ENCODE measurements around the gene ARL17B.
"Not testable (repeated sequence)": the region's sequence is repeated elsewhere in the genome, so short reads cannot be mapped to it uniquely, and the experiment has no call there.

Gene ARL17B

DNA sequence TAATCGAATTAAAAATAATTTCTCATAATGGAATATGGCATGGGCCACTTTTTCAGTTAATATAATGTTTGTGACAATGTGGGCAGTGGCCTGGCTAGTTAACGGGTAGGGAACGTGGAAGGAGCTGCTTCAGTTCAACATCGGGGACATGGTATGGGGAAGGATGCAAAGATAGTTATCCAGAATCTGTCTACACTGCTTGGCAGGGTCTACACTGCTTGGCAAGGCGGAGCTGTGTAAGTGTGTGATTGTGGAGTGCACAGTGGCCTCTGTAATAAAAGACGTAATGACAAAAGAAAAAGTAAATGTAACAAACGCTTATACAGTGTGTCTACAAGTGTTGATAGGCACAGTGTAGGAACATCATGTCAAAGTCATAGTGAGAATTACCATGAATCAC lies 74.0 kb downstream of the ARL17B start:
- DNase-seq, result not testable (repeated sequence)

DNA sequence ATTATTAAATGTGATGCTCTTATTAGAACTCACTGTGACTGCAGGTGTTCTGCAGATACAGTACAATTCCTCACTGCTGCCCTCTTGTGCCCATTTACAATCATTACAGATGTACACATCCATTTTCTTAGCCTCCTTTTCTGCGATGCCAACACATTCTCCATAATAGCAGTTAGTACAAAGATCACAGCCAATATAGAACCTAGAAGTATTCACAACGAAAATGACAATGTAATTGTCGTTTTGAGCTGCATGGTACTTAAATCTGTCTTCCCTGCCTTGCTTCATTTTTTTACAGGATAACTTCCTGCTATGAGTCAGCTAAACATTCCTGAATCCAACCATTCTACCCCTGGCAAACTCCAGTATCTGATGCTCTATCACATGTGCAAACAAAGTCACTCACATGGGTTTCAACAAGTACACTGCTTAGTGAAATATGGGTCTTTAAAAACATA lies 74.8 kb downstream of the ARL17B start:
- DNase-seq, result peak; percentile 65

DNA sequence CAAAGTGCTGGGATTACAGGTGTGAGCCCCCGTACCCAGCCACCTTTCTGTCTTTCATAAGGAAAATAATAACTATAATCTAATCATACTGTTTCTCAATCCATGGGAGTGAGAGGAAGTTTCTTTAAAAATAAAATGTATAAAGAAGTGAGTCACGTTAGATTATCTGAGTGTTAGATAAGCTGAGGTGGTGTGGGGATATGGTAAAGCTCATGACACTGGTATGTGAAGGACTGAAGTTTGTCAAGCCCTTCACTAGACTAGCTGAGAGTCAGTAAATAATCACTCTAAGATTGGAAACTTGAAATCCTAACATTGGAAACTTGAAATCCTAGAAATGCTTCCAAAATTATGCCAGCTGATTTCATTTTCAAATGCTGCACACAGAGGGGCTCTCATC lies 76.1 kb downstream of the ARL17B start:
- DNase-seq, result peak; percentile 70

DNA sequence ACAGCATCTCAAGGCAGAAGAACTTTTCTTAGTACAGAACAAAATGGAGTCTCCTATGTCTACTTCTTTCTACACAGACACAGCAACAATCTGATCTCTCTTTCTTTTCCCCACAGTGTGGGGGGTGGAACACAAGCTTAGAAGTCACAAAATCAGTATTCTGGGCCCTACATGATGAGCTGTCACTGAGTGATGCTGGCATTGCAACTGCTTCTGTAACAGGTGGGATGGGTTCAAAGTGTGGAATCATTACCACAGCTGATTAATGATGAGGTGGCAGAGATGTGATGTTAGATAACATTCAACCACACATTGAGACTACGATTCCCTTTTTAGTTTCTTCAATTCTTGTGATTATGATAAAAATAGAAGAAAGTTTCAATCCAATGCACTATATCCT lies 77.1 kb downstream of the ARL17B start:
- DNase-seq, result not testable (repeated sequence)

DNA sequence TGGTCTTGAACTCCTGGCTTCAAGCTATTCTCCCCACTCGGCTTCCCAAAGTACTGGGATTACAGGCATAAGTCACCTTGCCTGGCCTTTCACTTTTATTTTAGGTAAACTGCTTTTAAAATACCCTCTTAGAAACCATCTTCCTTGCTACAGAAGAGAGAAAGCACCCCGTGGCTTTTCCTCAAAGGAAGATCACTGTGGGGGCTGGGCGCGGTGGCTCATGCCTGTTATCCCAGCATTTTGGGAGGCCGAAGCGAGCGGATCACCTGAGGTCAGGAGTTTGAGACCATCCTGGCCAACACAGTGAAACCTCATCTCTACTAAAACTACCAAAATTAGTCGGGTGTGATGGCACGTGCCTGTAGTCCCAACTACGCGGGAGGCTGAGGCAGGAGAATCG lies 78.9 kb downstream of the ARL17B start:
- not testable (repeated sequence) for DNase-seq

DNA sequence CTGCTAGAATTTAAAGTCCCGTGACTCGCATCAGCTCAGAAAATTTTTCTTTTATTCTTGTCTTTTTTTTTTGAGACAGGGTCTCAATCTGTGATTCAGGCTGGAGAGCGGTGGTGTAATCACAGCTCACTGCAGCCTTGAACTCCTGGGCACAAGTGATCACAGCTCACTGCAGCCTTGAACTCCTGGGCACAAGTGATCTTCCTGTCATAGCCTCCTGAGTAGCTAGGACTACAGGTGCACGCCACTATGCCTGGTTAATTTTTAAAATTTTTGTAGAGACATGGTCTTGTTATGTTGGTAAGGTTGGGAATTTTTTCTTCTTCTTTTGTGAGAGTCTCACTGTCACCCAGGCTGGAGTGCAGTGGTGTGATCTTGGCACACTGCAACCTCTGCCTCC lies 80.2 kb downstream of the ARL17B start:
- DNase-seq, result not testable (repeated sequence)

DNA sequence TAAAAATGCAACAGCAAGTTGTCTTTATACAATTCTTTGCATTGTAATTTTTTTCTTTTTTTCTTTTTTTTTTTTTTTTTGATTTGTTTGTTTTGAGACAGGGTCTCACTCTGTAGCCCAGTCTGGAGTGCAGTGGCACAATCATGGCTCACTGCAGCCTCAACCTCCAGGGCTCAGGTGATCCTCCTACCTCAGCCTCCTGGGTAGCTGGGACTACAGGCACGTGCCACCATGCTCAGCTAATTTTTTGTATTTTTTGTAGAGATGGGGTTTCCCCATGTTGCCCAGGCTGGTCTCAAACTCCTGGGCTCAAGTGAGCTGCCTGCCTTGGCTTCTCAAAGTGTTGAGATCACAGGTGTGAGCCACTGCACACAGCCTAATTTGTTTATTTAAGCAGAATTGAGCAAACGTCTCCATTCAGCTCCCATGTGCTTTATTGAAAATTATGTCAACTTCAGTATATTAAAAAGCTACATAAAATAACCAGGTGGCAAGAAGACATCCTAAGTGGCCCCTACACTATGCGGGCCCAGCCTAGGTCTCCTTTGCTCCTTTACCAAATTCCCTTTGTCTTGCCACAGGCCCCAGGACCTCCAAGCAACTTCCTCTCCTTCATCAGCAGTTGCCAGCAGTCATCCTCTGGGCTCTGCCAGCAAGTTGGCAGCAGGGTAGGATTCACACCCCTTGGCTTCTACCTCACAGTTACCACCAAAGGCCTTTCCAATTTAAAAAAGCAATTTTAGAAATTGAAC lies 84.7 kb downstream of the ARL17B start:
- DNase-seq, result not testable (repeated sequence)

DNA sequence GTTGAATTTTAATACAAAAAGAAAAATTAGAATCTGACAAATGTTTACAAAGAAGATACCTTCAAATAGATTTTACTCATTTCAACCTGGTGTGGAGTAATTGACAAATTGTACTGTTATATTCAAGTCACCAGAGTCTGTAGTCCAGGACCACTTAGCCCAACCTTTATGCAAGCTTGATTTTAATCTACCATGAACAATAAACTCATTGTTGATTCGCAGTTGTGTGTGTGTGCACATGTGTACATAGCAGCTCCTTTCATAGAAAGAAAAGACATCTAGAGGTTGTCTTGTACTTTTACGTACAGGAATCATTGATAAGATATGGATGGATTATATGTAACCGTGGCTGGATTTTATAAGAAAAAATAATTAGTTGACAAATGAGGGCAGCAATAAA lies 87.3 kb downstream of the ARL17B start:
- DNase-seq, result no peak

DNA sequence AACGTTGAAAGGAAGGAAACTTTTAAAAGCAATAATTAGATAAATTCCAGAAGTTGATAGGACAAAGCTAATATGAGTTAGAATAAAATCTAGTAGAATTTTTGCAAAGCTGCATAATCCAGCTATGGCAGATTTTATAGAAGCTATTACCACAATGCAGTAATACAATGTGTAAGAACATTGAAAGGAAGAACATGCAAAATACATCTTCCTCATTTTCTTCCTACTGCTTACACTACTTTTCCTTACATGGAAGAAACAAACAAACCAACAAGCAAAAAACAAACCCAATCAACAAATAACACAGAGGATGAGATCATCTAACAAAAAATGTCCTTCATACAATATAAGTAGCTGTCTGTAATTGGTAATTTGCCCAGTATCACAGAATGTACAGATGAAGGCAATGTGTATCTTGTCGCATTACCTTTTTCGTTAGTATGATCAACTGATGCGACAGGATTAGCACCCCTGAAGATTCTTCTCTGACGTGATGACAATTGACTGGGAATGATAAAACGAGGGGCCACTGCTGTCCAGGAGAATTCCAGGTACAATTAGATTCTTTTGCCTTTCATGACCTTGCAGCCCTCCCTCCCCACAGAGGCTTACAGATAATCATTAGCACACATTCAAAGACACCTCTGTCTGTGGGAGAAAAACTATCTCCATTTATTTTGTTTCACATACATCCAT lies 87.9 kb downstream of the ARL17B start:
- DNase-seq, result no peak

DNA sequence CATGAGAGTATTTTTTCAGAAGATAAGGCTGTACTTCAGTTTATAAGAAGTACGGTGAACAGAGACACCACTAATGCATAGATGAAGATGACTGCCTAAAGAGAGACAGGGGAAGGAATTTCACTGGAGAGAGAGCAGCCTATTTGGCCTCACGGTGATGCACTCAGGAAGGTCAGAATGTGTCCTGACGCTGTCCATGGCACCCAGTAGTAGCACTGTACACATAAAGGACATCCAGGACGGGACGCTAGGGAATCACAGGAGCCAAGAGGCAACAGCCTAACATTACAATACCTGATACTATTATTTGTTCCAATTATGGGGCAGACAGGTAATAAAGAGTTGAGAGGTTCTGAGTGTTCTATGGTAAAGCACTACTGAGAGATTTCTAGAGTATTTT lies 91.5 kb downstream of the ARL17B start:
- no peak for DNase-seq

DNA sequence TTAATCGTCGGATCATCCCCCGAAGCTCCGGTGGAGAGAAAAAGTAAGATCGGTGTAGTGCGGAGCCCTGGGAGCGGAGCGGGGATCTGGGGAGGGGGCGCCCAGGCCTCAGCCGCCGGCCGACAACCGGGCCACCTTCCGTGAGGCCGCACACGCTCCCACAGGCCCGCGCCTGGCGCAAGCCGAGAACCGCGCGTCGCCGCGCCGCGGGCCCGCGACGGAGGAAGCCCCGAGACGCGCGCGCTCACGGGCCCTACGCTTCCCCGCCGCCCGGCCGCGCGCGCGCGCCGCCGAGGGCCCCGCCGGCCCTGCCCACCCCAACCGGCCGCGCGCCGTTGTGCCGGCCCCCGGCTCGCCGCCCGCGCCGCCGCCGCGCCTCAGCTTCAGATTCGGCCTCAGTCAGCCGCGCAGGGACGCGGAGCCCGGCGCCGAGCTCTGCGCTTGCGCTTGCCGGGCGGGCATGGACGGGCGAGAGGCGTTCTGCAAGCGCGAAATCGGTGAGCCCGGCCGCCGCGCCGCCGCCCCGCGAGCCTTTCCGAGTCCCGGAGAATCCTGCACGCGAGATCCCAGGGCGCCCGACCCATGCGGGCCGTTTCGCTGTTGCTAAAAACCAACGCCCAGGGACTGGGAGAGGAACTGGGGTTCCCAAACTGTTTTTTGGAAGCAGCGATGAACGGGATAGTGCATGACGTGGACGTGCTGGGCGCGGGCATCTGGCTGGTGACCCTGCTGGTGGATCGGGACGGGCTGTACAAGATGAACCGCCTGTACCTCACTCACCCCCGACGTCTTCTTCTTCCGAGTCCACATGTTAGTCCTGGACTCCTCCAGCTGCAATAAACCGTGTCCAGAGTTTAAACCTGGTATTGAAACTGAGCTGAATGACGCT lies 94.7 kb downstream of the ARL17B start:
- peak; percentile 72 for DNase-seq

DNA sequence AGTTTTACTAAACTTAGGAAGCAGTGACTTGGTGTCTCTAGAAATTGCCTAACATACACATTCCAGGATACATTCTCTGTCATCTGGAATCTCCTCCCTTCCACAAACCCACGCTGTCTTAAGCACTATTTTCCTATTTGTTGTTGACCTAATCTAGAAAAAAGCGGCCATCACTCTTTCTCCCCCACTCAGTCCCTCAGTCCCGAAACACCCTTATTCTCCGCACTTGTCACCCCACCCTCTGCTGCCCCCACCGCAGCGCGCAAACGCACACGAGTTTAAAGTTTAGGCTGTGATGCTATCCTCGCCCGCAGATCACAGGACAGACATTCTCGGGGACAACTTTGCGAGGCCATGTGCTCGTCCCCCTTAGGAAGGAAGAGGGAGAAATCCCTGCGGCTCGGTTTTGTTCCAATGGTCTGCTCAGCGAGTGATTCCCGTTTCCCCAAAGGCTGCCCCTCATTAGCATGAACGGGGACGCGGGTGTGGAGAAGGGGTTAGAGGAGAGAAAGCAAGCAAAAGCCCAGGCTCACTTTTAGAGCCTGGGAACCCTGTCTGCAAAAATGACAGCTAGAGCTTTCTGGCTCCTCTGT lies 95.4 kb downstream of the ARL17B start:
- DNase-seq, result not testable (repeated sequence)

DNA sequence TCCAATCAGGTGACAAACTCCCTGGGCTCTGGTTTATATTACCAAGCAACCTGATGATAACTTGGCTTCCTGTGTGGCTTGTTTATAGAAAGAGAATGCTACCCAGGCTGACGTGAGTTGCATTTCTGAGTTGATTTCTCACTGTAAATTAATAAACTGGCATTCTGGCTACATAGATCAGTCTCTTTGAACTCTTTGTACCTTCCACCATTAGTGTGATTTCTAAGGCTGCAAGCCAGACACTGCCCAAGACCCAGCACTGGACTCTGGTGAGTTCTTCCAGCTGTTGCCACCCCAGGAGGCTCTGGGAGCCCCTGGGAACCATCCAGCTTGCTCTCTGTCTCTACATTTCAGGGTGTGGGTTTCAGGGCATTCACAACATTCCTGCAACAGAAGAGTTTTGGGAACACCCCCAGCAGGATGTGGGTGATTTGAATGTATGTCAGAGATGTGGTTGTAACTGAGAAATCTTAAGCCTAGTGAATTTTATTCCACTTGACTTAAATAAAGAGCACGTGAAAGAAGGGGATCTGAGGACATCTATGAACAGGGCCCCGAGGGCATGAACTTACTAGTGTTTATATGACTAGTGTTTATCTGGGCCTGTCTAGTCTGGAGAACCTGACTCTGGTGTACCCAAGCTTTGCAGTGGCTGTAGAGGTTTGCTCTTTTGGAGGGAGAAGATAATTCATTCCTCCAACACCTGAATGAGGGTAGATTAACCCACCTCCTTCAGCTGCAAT lies 96.9 kb downstream of the ARL17B start:
- peak; percentile 96 for DNase-seq

DNA sequence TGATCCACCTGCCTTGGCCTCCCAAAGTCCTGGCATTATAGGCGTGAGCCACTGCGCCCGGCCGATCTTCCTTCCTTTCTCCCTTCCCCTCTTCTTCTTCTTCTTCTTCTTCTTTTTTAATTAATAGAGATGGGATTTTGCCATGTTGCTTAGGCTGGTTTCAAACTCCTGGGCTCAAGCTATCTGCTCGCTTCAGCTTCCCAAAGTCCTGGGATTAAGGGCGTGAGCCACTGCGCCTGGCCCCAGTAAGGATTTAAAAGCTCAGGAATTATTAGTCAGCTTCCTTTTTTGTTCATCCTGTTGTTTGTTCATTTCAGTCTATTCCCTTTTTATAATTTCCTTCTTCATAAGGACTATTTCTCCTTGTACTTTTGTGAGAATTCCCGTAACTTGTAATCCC lies 99.3 kb downstream of the ARL17B start:
- DNase-seq, result peak; percentile 29

DNA sequence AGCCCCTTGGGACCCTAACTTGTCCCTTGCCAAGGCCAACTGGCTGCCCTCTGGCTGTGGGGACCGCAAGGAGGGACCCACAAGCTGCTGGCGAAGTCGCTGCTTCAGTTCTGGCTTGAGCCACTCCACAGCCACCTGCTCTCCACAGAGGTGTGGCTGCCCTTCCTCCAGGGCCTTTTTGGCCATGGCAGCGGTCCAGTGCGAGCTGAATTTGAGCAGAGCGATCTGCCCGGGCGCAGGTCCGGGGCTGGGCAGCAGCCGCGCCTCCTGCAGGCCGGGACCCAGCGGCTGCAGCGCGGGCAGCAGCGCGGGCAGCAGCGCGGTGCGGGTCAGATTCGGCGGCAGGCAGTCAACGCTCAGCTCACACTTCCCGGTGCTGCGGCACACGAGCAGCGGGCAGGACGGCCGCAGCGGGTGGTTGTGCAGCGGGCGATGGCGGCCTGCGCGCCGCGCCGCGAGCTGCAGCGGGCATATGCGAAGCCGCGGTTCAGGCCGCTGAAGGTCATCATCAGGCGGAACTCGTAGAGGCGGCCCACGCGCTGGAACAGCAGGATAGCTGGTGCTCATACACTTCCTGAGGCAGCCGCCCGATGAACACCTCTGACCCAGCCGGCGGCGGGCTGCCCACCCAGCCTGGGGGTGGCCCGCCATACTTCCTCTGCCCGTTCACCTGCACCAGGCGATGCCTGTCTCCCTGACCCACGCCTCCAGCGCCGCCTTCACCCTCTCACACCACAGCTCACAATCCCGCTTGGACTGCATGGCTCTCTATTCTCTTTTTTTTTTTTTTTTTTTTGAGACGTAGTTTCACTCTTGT lies 101.5 kb downstream of the ARL17B start:
- DNase-seq, result peak; percentile 35

DNA sequence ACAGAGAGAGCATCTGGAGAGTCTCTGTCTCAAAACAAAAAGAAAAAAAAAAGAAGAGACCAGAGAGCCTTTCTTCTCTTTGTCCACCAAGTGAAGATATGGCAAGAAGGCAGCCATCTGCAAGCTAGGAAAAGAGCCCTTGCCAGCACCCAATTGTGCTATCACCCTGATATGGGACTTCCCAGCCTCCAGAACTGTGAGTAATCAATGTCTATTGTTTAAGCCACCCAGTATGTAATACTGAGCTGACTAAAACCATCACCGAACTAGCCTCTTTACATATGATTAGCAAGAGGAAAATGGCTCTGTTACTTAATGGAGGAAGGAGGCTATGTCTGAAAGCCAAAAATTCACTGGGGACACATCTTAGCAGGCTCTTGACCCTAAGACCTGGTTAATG lies 105.2 kb downstream of the ARL17B start:
- DNase-seq, result not testable (repeated sequence)

DNA sequence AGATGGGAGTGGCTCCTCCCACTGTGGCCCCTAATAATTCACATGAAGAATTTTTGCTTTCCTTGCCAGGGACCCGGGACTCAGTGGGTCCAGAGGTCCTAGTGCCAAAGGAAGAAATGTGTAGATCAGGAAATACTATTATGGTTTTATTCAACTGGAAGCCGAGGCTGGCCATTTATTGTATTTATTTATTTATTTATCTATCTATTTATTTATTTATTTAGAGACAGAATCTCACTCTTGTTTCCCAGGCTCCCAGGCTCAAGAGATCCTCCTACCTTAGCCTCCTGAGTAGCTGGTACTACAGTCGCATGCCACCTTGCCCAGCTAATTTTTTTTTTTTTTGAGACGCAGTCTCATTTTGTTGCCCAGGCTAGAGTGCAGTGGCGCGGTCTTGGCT lies 107.4 kb downstream of the ARL17B start:
- not testable (repeated sequence) for DNase-seq

DNA sequence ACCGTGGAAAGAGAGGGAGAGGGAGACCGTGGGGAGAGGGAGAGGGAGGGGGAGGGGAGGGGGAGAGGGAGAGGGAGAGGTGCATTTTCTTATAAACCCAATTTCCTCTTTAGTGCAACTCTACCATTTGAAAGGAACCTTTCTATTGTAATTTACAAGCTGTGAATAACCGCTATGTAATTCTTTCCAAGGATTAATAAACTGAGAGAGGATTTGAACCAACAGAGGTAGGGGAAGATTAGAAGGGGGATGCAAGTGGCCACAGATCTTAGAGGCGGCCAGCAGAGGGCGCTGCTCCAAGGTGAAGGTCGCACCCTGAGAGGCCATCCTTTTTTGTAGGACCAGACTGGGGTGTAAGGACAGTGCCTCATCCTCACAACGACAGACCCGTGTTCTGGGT lies 107.8 kb downstream of the ARL17B start:
- DNase-seq, result not testable (repeated sequence)

DNA sequence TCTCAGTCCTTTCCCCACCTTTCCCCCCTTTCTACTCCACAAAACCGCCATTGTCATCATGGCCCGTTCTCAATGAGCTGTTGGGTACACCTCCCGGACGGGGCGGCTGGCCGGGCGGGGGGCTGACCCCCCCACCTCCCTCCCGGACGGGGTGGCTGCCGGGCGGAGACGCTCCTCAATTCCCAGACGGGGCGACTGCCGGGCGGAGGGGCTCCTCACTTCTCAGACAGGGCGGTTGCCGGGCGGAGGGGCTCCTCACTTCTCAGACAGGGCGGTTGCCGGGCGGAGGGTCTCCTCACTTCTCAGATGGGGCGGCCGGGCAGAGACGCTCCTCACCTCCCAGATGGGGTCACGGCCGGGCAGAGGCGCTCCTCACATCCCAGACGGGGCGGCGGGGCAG lies 108.8 kb downstream of the ARL17B start:
- DNase-seq, result not testable (repeated sequence)

DNA sequence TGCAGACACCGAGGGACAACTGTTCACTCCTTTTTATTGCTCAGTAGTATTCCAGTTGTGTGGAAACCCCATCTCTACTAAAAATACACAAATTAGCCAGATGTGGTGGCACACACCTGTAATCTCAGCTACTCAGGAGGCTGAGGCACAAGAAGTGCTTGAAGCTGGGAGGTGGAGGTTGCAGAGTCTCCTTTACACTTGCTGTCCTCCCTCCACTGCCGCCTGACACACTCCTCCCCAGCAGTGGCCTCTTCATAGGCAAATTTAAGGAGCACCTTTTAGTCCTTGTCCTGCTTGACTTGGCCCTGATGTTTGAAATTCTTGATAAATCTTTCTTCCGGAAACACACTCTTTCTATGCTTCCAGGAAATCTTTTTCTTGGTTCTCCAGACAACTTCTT lies 112.4 kb downstream of the ARL17B start:
- DNase-seq, result not testable (repeated sequence)
